K562 (cell line): ENCODE measurements around the gene COPA. TPM values are rescaled to one million over a fixed set of nuclear protein-coding genes. Genes with fewer than 3 reads are reported as not detected.

Experiments used
- ATAC-seq: fragments of 200-7000 bp; cut with Tn5 transposase; 3 replicates; pipeline ENCODE4 v1.9.1; 2020; ENCODE audit warnings: moderate library complexity
- BruUV-seq: library from RNA; stranded (reverse); fragments of 400-500 nt; replicated peaks from 2 replicates; lab custom pipeline; 2021; lab: Mats Ljungman, UMichigan
- CTCF ChIA-PET: fragments of 300-600 bp; formaldehyde crosslinking; extraction: SDS; loops from one replicate; lab custom pipeline; 2021; ENCODE audit warnings: low intra/inter-chr PET ratio; lab: Yijun Ruan, JAX
- POLR2A ChIA-PET: fragments of 300-600, 350-650 bp; sonication (Branson Sonifier 250); formaldehyde crosslinking; extraction: SDS; loops from one replicate; lab custom pipeline; 2021; ENCODE audit warnings: antibody characterized with exemption, inconsistent platforms; lab: Yijun Ruan, JAX
- DNase-seq, 4 experiments: peaks; one replicate each; pipeline versions ENCODE4 v3.0.0 to v3.0.0-alpha.2; 2011 to 2018; ENCODE audit warnings: low spot score in 3 of 4, mixed read lengths in 3 of 4; ENCODE audit errors: extremely low read depth in 1 of 4
- FAIRE-seq: peaks from 2 replicates; lab custom pipeline; 2011; peaks lifted over from hg19 to GRCh38; lab: Jason Lieb, UNC
- H2AFZ ChIP-seq: 2 replicates; pipeline ENCODE4 v1.6.0; 2011; ENCODE audit warnings: low read depth, low read length, control low read depth, inconsistent platforms
- H3K27ac ChIP-seq: fragments of 200-600 bp; 3 replicates; pipeline ENCODE4 v1.8.0; 2011; ENCODE audit warnings: low read depth, mild to moderate bottlenecking, control low read depth, inconsistent platforms, low read length, moderate library complexity, mixed read lengths; ENCODE audit errors: extremely low read depth
- H3K27me3 ChIP-seq, 2 experiments: fragments of 300-600 bp in 1 of 2; 2 replicates in 1 of 2; 3 replicates in 1 of 2; pipeline versions ENCODE4 v1.6.0 to v1.8.0; 2011; ENCODE audit warnings: inconsistent platforms in 2 of 2, low read length in 2 of 2, mild to moderate bottlenecking in 1 of 2, mixed read lengths in 1 of 2, moderate library complexity in 1 of 2; ENCODE audit not compliant: control insufficient read depth in 2 of 2, insufficient read depth in 2 of 2
- H3K36me3 ChIP-seq: fragments of 300-600 bp; 3 replicates; pipeline ENCODE4 v1.8.0; 2011; ENCODE audit warnings: mild to moderate bottlenecking, low read length, inconsistent platforms; ENCODE audit not compliant: control insufficient read depth, insufficient read depth
- H3K4me1 ChIP-seq, 2 experiments: fragments of 200-600 bp in 1 of 2; replicated peaks in 1 of 2; 2 replicates in 1 of 2; 3 replicates in 1 of 2; pipeline versions ENCODE4 v1.5.1 to v1.8.0; 2011; ENCODE audit warnings: inconsistent platforms in 2 of 2, low read length in 2 of 2, mild to moderate bottlenecking in 1 of 2, mixed read lengths in 1 of 2, moderate library complexity in 1 of 2; ENCODE audit not compliant: control insufficient read depth in 2 of 2, insufficient read depth in 2 of 2
- H3K4me2 ChIP-seq: 2 replicates; pipeline ENCODE4 v1.6.1; 2011; ENCODE audit warnings: low read length, control low read depth, inconsistent platforms, mixed read lengths; ENCODE audit not compliant: insufficient read depth
- H3K4me3 ChIP-seq: fragments of 200-600 bp; sonication (generic), shearing (Covaris generic); 2 replicates; pipeline ENCODE4 v1.5.1; 2016; ENCODE audit warnings: control low read depth, inconsistent platforms
- H3K79me2 ChIP-seq: fragments of 200-600 bp; 3 replicates; pipeline ENCODE4 v1.8.0; 2011; ENCODE audit warnings: low read length, inconsistent platforms; ENCODE audit not compliant: control insufficient read depth, insufficient read depth
- H3K9ac ChIP-seq, 2 experiments: 2 replicates each; pipeline versions ENCODE4 v1.6.0 to v1.6.1; 2011; ENCODE audit warnings: low read depth in 2 of 2, low read length in 2 of 2, control low read depth in 1 of 2, inconsistent platforms in 1 of 2, mild to moderate bottlenecking in 1 of 2, mixed read lengths in 1 of 2; ENCODE audit not compliant: insufficient read depth in 1 of 2
- H3K9me1 ChIP-seq: one replicate; pipeline ENCODE4 v1.6.0; 2011; ENCODE audit warnings: inconsistent platforms, mild to moderate bottlenecking, low read length, moderate library complexity; ENCODE audit not compliant: control insufficient read depth, insufficient read depth
- H3K9me3 ChIP-seq: replicated peaks from 2 replicates; pipeline ENCODE4 v1.5.1; 2011; ENCODE audit warnings: low read depth, low read length, inconsistent platforms; ENCODE audit not compliant: control insufficient read depth, insufficient read depth
- H4K20me1 ChIP-seq: replicated peaks from 2 replicates; pipeline ENCODE4 v1.6.1; 2011; ENCODE audit warnings: low read length, inconsistent platforms, mixed read lengths; ENCODE audit not compliant: control insufficient read depth, insufficient read depth
- FOXJ2 ChIP-seq: fragments of 200-800 bp; sonication (Bioruptor generic); IDR thresholded peaks from 2 replicates; pipeline ENCODE4 v1.6.1; 2016; ENCODE audit warnings: missing genetic modification characterization, missing compliant biosample characterization
- GATAD2B ChIP-seq: fragments of 450-650 bp; IDR thresholded peaks from 2 replicates; pipeline ENCODE4 v1.6.1; 2017; ENCODE audit warnings: mild to moderate bottlenecking, borderline replicate concordance
- NR2C1 ChIP-seq, 2 experiments: fragments of 450-650 bp; IDR thresholded peaks; 2 replicates each; pipeline ENCODE4 v1.6.1; 2017; ENCODE audit warnings: mild to moderate bottlenecking in 2 of 2, antibody characterized with exemption in 1 of 2, inconsistent platforms in 1 of 2, missing compliant biosample characterization in 1 of 2, missing genetic modification characterization in 1 of 2
- PHF21A ChIP-seq: fragments of 450-650 bp; IDR thresholded peaks from 2 replicates; pipeline ENCODE4 v1.6.1; 2017; ENCODE audit warnings: low read depth, borderline replicate concordance
- RFX7 ChIP-seq: fragments of 250-450 bp; sonication (Bioruptor Pico); IDR thresholded peaks from 2 replicates; pipeline ENCODE4 v1.5.1; 2021; ENCODE audit warnings: mild to moderate bottlenecking
- TCF7L2 ChIP-seq: fragments of 150-350 bp; IDR thresholded peaks from 2 replicates; pipeline ENCODE4 v1.6.1; 2016; ENCODE audit warnings: low read depth, mild to moderate bottlenecking, low read length, moderate library complexity
- ZNF41 ChIP-seq: fragments of 250-450 bp; sonication (Bioruptor Pico); conservative IDR thresholded peaks from 2 replicates; pipeline ENCODE4 v1.4.0; 2020; ENCODE audit warnings: mild to moderate bottlenecking
- WGBS: fragments of 100-300 bp; shearing (Covaris generic); methylation state at CpG from one replicate; pipeline ENCODE4 v1.1.6; 2016; ENCODE audit warnings: low coverage, mixed read lengths; ENCODE audit not compliant: insufficient coverage; ENCODE audit errors: missing lambda C conversion rate; 5-methylcytosine and 5-hydroxymethylcytosine counted together
- in situ Hi-C: fragments of 300-500 bp; cut with MboI; formaldehyde crosslinking; loops from 4 replicates; pipeline ENCODE4 v1.15.0; 2018; ENCODE audit warnings: inconsistent platforms, mixed read lengths
- intact Hi-C: fragments of 100-400 bp; cut with micrococcal nuclease; formaldehyde crosslinking; loops from 2 replicates; pipeline ENCODE4 v1.14.2; 2022
- polyA plus RNA-seq, 8 experiments: library from polyadenylated mRNA; depleted of rRNA in 4 of 8; stranded (reverse) in 5 of 8; unstranded in 3 of 8; fragments of >200 nt; fragmentation: Nextera tagmentation in 2 of 8; fragmentation: Illumina TruSeq in 1 of 8; extraction: Ambion mirVana in 2 of 8; extraction: Trizol in 1 of 8; gene quantifications; 2 replicates each; pipeline versions ENCODE4 v1.2.1 to v1.2.3, GENCODE V29; 2011 to 2014; ENCODE audit warnings: inconsistent platforms in 1 of 8, missing spikeins in 1 of 8
- total RNA-seq, 7 experiments: library from RNA; depleted of rRNA in 6 of 7; stranded (reverse); fragments of >200 nt in 6 of 7; fragmentation: Illumina TruSeq in 2 of 7; extraction: Trizol in 2 of 7; gene quantifications; 2 replicates each; pipeline versions ENCODE4 v1.2.1 to v1.2.3, GENCODE V29; 2011 to 2021; ENCODE audit warnings: low replicate concordance in 1 of 7
- TF ChIP-seq, protein P1 (sequence below): fragments of 450-650 bp; IDR thresholded peaks from 2 replicates; pipeline ENCODE4 v1.6.1; 2016; ENCODE audit warnings: low read depth
- TF ChIP-seq, protein P2 (sequence below): IDR thresholded peaks from 3 replicates; pipeline ENCODE4 v1.6.1; 2011; ENCODE audit warnings: borderline replicate concordance, mild to moderate bottlenecking, moderate library complexity; ENCODE audit not compliant: insufficient read length; ENCODE audit errors: extremely low read depth

Gene COPA
- total and polyA plus RNA-seq, 9 of the 15 experiments (the other 6 are each of a cell fraction or from before 2014, with no cell fraction given) = 49.8 to 222 (median 110) TPM

DNA sequence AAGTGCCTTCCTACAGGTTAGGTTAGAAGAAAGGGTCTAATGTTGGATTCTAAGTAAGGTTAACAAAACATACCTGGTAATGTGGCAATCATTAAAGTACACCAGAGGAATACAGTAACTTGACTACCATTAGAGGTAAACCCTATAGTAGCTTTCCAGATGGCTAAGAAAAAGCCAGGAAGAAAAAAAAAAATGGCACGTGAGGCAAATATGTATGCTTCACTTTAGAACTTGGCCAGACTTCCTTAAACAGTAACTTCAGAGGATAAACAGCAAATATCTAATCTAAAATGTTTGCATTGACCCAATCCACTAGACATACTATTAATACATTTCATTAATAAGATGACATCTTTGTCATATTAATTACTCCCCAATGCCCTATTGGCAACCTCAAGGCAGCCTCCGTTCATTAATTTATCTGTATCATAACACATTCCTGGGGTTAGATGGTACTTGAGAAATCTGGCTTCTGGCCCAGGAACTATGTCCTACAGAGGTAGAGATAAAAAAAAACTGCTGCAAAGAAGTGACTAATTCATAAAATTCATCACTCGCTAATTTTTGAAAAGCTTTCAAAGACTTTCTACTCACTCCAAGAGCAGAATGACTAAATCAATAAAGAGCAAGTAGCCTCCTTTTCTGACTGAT lies 86.5 kb downstream of the COPA start:
- no peaks in the 10 kb centered on the region for H4K20me1 ChIP-seq
- H3K4me1 ChIP-seq = peaks cover 0 to 12% of the 10 kb centered on the region in 2 experiments; a peak in 2 of 5 replicates
- DNase-seq (no peak), ATAC-seq (no peak), FAIRE-seq (no peak)
- no peak overlapping the region for H2AFZ ChIP-seq
- peaks cover 42% of the 10 kb centered on the region for H3K36me3 ChIP-seq
- POLR2A ChIA-PET = interaction anchor here (1.1 to 1.2 kb wide), 2 partner anchors 14 to 28 kb away, joined by 3 read pairs; partner anchors contain the start of gene PEX19
- no peaks in the 10 kb centered on the region for H3K27me3 ChIP-seq
- in situ Hi-C loops (no loop called here), intact Hi-C loops (no loop called here)
- no TSS peak for BruUV-seq
- CTCF ChIA-PET = no interaction called here
- no peaks in the 10 kb centered on the region for H3K9me1 ChIP-seq
- 44% methylated on average over 3 of the region's 3 CpGs for WGBS
- H3K4me3 ChIP-seq = no peak overlapping the region
- no peak overlapping the region for H3K9ac ChIP-seq
- no peaks in the 10 kb centered on the region for H3K9me3 ChIP-seq
- H3K4me2 ChIP-seq = no peak overlapping the region
- peaks cover 67% of the 10 kb centered on the region for H3K79me2 ChIP-seq
- no peak overlapping the region for H3K27ac ChIP-seq
- no peak for TF ChIP-seq TCF7L2
- no peak for TF ChIP-seq NR2C1 (IDR thresholded peaks at IDR 0.05)
- TF ChIP-seq NR2C1 (tag; IDR thresholded peaks at IDR 0.05) = no peak
- no peak for TF ChIP-seq ZNF41 (CRISPR knock-in tag)
- TF ChIP-seq GATAD2B = no peak
- TF ChIP-seq, protein P1, sequence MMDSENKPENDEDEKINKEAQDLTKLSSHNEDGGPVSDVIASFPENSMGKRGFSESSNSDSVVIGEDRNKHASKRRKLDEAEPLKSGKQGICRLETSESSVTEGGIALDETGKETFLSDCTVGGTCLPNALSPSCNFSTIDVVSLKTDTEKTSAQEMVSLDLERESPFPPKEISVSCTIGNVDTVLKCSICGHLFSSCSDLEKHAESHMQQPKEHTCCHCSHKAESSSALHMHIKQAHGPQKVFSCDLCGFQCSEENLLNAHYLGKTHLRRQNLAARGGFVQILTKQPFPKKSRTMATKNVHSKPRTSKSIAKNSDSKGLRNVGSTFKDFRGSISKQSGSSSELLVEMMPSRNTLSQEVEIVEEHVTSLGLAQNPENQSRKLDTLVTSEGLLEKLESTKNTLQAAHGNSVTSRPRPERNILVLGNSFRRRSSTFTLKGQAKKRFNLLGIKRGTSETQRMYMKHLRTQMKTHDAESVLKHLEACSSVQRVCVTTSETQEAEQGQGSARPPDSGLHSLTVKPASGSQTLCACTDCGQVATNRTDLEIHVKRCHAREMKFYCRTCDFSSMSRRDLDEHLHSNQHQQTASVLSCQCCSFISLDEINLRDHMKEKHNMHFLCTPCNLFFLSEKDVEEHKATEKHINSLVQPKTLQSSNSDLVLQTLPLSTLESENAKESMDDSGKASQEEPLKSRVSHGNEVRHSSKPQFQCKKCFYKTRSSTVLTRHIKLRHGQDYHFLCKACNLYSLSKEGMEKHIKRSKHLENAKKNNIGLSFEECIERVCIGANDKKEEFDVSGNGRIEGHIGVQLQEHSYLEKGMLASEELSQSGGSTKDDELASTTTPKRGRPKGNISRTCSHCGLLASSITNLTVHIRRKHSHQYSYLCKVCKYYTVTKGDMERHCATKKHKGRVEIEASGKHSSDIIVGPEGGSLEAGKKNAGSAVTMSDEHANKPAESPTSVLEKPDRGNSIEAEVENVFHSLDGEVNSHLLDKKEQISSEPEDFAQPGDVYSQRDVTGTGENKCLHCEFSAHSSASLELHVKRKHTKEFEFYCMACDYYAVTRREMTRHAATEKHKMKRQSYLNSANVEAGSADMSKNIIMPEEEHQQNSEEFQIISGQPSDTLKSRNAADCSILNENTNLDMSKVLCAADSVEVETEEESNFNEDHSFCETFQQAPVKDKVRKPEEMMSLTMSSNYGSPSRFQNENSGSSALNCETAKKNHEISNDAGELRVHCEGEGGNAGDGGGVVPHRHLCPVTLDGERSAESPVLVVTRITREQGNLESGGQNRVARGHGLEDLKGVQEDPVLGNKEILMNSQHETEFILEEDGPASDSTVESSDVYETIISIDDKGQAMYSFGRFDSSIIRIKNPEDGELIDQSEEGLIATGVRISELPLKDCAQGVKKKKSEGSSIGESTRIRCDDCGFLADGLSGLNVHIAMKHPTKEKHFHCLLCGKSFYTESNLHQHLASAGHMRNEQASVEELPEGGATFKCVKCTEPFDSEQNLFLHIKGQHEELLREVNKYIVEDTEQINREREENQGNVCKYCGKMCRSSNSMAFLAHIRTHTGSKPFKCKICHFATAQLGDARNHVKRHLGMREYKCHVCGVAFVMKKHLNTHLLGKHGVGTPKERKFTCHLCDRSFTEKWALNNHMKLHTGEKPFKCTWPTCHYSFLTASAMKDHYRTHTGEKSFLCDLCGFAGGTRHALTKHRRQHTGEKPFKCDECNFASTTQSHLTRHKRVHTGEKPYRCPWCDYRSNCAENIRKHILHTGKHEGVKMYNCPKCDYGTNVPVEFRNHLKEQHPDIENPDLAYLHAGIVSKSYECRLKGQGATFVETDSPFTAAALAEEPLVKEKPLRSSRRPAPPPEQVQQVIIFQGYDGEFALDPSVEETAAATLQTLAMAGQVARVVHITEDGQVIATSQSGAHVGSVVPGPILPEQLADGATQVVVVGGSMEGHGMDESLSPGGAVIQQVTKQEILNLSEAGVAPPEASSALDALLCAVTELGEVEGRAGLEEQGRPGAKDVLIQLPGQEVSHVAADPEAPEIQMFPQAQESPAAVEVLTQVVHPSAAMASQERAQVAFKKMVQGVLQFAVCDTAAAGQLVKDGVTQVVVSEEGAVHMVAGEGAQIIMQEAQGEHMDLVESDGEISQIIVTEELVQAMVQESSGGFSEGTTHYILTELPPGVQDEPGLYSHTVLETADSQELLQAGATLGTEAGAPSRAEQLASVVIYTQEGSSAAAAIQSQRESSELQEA = no peak
- TF ChIP-seq FOXJ2 (tag) = no peak
- TF ChIP-seq, protein P2, sequence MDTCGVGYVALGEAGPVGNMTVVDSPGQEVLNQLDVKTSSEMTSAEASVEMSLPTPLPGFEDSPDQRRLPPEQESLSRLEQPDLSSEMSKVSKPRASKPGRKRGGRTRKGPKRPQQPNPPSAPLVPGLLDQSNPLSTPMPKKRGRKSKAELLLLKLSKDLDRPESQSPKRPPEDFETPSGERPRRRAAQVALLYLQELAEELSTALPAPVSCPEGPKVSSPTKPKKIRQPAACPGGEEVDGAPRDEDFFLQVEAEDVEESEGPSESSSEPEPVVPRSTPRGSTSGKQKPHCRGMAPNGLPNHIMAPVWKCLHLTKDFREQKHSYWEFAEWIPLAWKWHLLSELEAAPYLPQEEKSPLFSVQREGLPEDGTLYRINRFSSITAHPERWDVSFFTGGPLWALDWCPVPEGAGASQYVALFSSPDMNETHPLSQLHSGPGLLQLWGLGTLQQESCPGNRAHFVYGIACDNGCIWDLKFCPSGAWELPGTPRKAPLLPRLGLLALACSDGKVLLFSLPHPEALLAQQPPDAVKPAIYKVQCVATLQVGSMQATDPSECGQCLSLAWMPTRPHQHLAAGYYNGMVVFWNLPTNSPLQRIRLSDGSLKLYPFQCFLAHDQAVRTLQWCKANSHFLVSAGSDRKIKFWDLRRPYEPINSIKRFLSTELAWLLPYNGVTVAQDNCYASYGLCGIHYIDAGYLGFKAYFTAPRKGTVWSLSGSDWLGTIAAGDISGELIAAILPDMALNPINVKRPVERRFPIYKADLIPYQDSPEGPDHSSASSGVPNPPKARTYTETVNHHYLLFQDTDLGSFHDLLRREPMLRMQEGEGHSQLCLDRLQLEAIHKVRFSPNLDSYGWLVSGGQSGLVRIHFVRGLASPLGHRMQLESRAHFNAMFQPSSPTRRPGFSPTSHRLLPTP = no peak
- no peak for TF ChIP-seq PHF21A
- no peak for TF ChIP-seq RFX7
